Lung (tissue), 12 donors: ENCODE data around the gene PIWIL4. TPM values are rescaled to one million over a fixed set of nuclear protein-coding genes. Genes with fewer than 3 reads are reported as not detected.

Source experiments
- ATAC-seq: fragments of 200-7000 bp; cut with Tn5 transposase; one replicate; pipeline ENCODE4 v1.9.1; 2020; ENCODE audit warnings: moderate number of reproducible peaks; ENCODE audit not compliant: insufficient read depth, low FRiP score
- DNase-seq, 3 donors: peaks; one replicate each; pipeline ENCODE4 v3.0.0-alpha.2; 2013 to 2017
- H3K27ac ChIP-seq, 2 donors: one replicate each; pipeline ENCODE4 v1.5.1; 2013; ENCODE audit warnings: mild to moderate bottlenecking in 2 of 2, moderate library complexity in 2 of 2, control low read depth in 1 of 2, inconsistent platforms in 1 of 2, low read depth in 1 of 2, low read length in 1 of 2
- H3K27me3 ChIP-seq, 3 donors: one replicate each; pipeline ENCODE4 v1.5.1; 2013; ENCODE audit warnings: low read length in 2 of 3; ENCODE audit not compliant: control insufficient read depth in 3 of 3, insufficient read depth in 3 of 3
- H3K36me3 ChIP-seq, 4 donors: one replicate each; pipeline ENCODE4 v1.5.1; 2013; ENCODE audit warnings: low read length in 4 of 4, mild to moderate bottlenecking in 1 of 4, moderate library complexity in 1 of 4; ENCODE audit not compliant: control insufficient read depth in 4 of 4, insufficient read depth in 4 of 4
- H3K4me1 ChIP-seq, 5 donors: one replicate each; pipeline ENCODE4 v1.5.1; 2013; ENCODE audit warnings: low read length in 5 of 5, mild to moderate bottlenecking in 2 of 5, moderate library complexity in 1 of 5; ENCODE audit not compliant: control insufficient read depth in 5 of 5, insufficient read depth in 5 of 5
- H3K4me3 ChIP-seq: one replicate; pipeline ENCODE4 v1.5.1; 2013; ENCODE audit warnings: mild to moderate bottlenecking, control low read depth, moderate library complexity
- H3K9ac ChIP-seq, 2 donors: one replicate each; pipeline ENCODE4 v1.5.1; 2013; ENCODE audit warnings: low read length in 2 of 2, control low read depth in 1 of 2; ENCODE audit not compliant: insufficient read depth in 1 of 2
- H3K9me3 ChIP-seq, 4 donors: one replicate each; pipeline ENCODE4 v1.5.1; 2013; ENCODE audit warnings: low read length in 3 of 4, mild to moderate bottlenecking in 1 of 4, moderate library complexity in 1 of 4; ENCODE audit not compliant: control insufficient read depth in 4 of 4, insufficient read depth in 3 of 4
- WGBS, 2 donors: extraction: QIAGEN DNeasy Blood & Tissue Kit; methylation state at CpG; one replicate each; pipeline ENCODE4 v1.1.7; 2013; 5-methylcytosine and 5-hydroxymethylcytosine counted together
- polyA plus RNA-seq, 2 donors: library from polyadenylated mRNA; stranded (reverse); fragments of 200-250 nt; gene quantifications; one replicate each; pipeline ENCODE4 v1.2.1, GENCODE V29; 2013
- total RNA-seq, 2 donors: library from RNA; depleted of rRNA in 1 of 2; stranded (reverse); fragments of >200 nt in 1 of 2; gene quantifications; one replicate each; pipeline ENCODE4 v1.2.1, GENCODE V29; 2014 to 2021
- TF ChIP-seq, protein P1 (sequence below): IDR thresholded peaks from 2 replicates; pipeline ENCODE4 v1.5.1; 2012; ENCODE audit warnings: mild to moderate bottlenecking; ENCODE audit errors: control extremely low read depth, extremely low read depth
- donor health status: control.
- donor health status: control.
- donor health status: Bipolar disorder and iron deficiency.
- donor health status: healthy.
- donor health status: DM: yes; HTN: yes; CAD: no.

The PIWIL4 gene
- total and polyA plus RNA-seq, 4 donors, result 1.8 to 5.8 (median 3.1) TPM

DNA sequence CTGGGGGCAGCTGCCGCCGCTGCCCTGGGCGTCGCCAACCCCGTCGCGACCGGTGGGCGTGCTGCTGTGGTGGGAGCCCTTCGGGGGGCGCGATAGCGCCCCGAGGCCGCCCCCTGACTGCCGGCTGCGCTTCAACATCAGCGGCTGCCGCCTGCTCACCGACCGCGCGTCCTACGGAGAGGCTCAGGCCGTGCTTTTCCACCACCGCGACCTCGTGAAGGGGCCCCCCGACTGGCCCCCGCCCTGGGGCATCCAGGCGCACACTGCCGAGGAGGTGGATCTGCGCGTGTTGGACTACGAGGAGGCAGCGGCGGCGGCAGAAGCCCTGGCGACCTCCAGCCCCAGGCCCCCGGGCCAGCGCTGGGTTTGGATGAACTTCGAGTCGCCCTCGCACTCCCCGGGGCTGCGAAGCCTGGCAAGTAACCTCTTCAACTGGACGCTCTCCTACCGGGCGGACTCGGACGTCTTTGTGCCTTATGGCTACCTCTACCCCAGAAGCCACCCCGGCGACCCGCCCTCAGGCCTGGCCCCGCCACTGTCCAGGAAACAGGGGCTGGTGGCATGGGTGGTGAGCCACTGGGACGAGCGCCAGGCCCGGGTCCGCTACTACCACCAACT, 22.4 kb upstream of the PIWIL4 start:
- peak overlapping the region in 1 of 2 donors; percentile 49 for H3K9ac ChIP-seq
- H3K27ac ChIP-seq, result peak overlapping the region; percentile 83 to 97
- TF ChIP-seq, protein P1, sequence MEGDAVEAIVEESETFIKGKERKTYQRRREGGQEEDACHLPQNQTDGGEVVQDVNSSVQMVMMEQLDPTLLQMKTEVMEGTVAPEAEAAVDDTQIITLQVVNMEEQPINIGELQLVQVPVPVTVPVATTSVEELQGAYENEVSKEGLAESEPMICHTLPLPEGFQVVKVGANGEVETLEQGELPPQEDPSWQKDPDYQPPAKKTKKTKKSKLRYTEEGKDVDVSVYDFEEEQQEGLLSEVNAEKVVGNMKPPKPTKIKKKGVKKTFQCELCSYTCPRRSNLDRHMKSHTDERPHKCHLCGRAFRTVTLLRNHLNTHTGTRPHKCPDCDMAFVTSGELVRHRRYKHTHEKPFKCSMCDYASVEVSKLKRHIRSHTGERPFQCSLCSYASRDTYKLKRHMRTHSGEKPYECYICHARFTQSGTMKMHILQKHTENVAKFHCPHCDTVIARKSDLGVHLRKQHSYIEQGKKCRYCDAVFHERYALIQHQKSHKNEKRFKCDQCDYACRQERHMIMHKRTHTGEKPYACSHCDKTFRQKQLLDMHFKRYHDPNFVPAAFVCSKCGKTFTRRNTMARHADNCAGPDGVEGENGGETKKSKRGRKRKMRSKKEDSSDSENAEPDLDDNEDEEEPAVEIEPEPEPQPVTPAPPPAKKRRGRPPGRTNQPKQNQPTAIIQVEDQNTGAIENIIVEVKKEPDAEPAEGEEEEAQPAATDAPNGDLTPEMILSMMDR, result no peak
- DNase-seq (peak; percentile 26 to 46 (median 34)), ATAC-seq (peak; percentile 3)
- H3K27me3 ChIP-seq, result no peaks in the 10 kb centered on the region
- H3K36me3 ChIP-seq, result peaks cover 0 to 9% (median 3%) of the 10 kb centered on the region in 4 donors
- H3K9me3 ChIP-seq, result no peaks in the 10 kb centered on the region
- H3K4me3 ChIP-seq, result peak overlapping the region; percentile 69
- H3K4me1 ChIP-seq, result peaks cover 2 to 30% (median 7%) of the 10 kb centered on the region in 5 donors
- 5 to 13% methylated on average over 55 to 59 of the region's 59 CpGs for WGBS, 2 donors

DNA sequence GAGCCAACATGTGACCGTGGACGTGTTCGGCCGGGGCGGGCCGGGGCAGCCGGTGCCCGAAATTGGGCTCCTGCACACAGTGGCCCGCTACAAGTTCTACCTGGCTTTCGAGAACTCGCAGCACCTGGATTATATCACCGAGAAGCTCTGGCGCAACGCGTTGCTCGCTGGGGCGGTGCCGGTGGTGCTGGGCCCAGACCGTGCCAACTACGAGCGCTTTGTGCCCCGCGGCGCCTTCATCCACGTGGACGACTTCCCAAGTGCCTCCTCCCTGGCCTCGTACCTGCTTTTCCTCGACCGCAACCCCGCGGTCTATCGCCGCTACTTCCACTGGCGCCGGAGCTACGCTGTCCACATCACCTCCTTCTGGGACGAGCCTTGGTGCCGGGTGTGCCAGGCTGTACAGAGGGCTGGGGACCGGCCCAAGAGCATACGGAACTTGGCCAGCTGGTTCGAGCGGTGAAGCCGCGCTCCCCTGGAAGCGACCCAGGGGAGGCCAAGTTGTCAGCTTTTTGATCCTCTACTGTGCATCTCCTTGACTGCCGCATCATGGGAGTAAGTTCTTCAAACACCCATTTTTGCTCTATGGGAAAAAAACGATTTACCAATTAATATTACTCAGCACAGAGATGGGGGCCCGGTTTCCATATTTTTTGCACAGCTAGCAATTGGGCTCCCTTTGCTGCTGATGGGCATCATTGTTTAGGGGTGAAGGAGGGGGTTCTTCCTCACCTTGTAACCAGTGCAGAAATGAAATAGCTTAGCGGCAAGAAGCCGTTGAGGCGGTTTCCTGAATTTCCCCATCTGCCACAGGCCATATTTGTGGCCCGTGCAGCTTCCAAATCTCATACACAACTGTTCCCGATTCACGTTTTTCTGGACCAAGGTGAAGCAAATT, 21.7 kb upstream of the PIWIL4 start:
- Histone ChIP-seq H3K36me3 (peaks cover 0 to 9% (median 3%) of the 10 kb centered on the region in 4 donors), H3K27ac (peak overlapping the region in 1 of 2 donors; percentile 97), H3K9me3 (no peaks in the 10 kb centered on the region), H3K4me1 (peaks cover 2 to 30% (median 8%) of the 10 kb centered on the region in 5 donors), H3K9ac (peak overlapping the region in 1 of 2 donors; percentile 39), H3K4me3 (peak overlapping the region; percentile 69), H3K27me3 (no peaks in the 10 kb centered on the region)
- ATAC-seq (no peak), DNase-seq (no peak)
- TF ChIP-seq, protein P1, result no peak
- 35 to 60% methylated on average over 54 of the region's 54 CpGs for WGBS, 2 donors

DNA sequence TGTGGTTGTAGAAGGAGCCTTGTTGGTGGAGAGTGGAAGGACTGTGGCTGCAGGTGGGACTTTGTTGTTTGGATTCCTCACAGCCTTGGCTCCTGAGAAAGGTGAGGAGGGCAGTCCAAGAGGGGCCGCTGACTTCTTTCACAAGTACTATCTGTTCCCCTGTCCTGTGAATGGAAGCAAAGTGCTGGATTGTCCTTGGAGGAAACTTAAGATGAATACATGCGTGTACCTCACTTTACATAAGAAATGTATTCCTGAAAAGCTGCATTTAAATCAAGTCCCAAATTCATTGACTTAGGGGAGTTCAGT, 21.1 kb upstream of the PIWIL4 start:
- no peaks in the 10 kb centered on the region for H3K27me3 ChIP-seq
- TF ChIP-seq, protein P1, result no peak
- peak overlapping the region; percentile 11 for H3K4me3 ChIP-seq
- H3K27ac ChIP-seq, result no peak overlapping the region
- H3K36me3 ChIP-seq, result peaks cover 0 to 9% (median 3%) of the 10 kb centered on the region in 4 donors
- H3K9ac ChIP-seq, result peak overlapping the region in 1 of 2 donors; percentile 39
- H3K4me1 ChIP-seq, result peaks cover 2 to 30% (median 8%) of the 10 kb centered on the region in 5 donors
- DNase-seq (no peak), ATAC-seq (no peak)
- no peaks in the 10 kb centered on the region for H3K9me3 ChIP-seq
- 39 to 72% methylated on average over 2 of the region's 2 CpGs for WGBS, 2 donors
